AG09309 (cell line): ENCODE results near the gene KCNIP1.

Experiments used
- DNase-seq: peaks from one replicate; pipeline ENCODE4 v3.0.0-alpha.2; 2010; ENCODE audit warnings: low read depth
- H3K4me3 ChIP-seq: 2 replicates; pipeline ENCODE4 v1.5.1; 2011; ENCODE audit warnings: mild to moderate bottlenecking, low read depth, low read length, moderate library complexity; ENCODE audit not compliant: control insufficient read depth
- TF ChIP-seq, protein P1 (sequence below): IDR thresholded peaks from 2 replicates; pipeline ENCODE4 v1.5.1; 2011; ENCODE audit warnings: mild to moderate bottlenecking, low read depth, low read length, inconsistent platforms; ENCODE audit not compliant: insufficient read depth, control insufficient read depth; ENCODE audit errors: missing control alignments

Gene KCNIP1

DNA sequence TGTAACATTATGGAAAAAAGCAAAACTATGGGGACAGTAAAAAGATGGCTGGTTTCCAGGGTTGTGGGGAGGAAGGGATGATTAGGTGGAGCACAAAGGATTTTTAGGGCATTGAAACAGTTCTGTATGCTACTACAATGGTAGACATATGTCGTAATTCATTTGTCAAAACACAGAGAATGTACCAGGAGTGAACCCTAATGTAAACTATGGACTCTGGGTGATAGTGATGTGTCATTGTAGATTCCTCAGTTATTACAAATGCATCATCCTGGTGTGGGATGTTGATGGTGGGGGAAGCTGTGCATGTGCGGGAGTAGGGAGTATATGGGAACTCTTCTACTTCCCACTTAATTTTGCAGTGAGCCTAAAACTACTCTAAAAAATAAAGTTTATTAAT is 144.7 kb downstream of the KCNIP1 start:
- TF ChIP-seq, protein P1, sequence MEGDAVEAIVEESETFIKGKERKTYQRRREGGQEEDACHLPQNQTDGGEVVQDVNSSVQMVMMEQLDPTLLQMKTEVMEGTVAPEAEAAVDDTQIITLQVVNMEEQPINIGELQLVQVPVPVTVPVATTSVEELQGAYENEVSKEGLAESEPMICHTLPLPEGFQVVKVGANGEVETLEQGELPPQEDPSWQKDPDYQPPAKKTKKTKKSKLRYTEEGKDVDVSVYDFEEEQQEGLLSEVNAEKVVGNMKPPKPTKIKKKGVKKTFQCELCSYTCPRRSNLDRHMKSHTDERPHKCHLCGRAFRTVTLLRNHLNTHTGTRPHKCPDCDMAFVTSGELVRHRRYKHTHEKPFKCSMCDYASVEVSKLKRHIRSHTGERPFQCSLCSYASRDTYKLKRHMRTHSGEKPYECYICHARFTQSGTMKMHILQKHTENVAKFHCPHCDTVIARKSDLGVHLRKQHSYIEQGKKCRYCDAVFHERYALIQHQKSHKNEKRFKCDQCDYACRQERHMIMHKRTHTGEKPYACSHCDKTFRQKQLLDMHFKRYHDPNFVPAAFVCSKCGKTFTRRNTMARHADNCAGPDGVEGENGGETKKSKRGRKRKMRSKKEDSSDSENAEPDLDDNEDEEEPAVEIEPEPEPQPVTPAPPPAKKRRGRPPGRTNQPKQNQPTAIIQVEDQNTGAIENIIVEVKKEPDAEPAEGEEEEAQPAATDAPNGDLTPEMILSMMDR, result no peak
- no peak for DNase-seq
- H3K4me3 ChIP-seq, result no peak overlapping the region

DNA sequence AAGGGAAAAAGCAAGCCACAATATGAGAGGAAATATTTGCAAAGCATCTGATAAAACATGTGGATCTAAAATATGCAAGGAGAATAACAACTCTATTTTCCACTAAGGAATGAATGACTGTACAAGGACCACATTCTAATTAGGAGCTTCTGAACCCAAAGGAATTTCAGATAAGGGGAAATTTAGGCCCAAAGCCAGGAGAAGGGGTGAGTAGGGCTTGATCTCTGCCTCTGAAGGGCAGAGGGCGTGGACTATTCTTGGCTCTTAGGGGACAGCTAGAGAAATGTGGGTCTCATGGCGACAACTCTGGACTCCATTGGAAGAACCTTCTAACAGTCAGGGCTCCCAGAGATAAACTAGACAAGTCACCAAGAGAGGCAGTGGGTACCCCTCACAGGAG is 147.0 kb downstream of the KCNIP1 start:
- H3K4me3 ChIP-seq, result no peak overlapping the region
- no peak for DNase-seq
- TF ChIP-seq, protein P1, result no peak

DNA sequence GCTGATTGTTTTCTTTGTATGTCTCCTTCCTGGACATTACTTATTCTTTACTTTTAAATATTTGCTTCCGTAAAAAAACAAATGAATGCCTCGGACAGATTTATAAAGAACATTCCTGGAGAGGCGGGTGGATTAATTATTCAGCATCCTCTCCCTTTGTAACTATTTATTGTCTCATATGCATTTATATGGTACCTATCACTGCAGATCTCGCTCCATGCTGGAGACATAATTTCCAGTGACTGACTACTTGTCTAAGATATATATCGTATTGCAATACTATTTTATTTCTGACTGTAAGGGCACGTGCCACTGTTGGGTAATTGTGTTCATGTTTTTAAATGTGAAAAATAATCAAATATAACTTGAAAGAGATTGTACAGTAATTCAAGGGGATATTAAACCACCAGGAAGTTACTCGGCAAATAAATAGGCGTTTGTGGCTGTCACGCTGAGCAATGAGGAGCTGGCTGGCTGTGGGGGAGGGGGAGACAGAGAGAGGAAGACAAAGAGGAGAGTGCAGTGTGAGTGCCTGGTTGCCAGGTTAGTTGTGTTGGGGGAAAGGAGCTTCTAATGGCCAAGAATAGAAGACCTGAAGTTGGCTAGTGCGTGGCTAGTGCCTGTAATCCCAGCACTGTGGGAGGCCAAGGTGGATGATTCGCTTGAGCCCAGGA is 147.9 kb downstream of the KCNIP1 start:
- TF ChIP-seq, protein P1, result no peak
- H3K4me3 ChIP-seq, result no peak overlapping the region
- DNase-seq, result no peak

DNA sequence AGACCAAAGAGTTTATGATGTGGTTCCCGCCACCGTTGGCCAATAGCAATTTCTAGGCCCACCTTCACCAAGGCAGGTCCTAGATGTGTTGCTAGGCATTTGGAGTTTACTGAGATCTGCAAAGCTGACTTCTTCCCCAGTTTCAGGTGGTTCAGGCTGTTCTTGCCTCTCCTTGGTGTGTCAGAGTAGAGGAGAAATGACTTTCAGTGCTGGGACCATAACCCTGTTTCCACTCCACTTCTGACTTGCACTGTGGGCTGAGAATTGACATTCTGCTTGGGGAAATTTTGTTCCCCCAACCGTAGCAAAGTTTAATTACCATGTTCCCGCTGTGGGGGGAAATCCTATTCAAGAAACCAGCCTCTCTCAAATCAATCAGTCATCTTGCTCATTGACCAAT is 151.7 kb downstream of the KCNIP1 start:
- H3K4me3 ChIP-seq, result no peak overlapping the region
- TF ChIP-seq, protein P1, result no peak
- no peak for DNase-seq

DNA sequence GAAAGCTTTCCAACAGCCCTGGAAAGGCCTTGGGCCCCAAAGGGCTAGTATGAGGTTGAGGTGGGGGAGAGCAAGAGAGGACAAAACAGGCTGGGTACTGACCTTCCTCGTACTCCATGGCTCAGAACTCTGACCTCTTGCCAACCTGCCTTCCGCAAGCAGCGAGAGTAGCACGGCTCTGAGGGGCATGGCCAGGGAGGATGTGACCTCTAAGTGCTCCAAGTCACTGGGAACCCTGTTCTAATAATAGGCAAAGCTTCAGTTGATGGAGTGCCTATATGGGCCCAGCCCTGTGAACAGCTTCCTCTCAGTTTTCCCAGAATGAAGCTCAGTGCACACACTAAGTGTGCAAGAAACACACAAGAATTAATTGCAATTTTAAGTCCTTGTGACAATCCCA is 152.1 kb downstream of the KCNIP1 start:
- DNase-seq, result no peak
- H3K4me3 ChIP-seq, result no peak overlapping the region
- TF ChIP-seq, protein P1, result no peak

DNA sequence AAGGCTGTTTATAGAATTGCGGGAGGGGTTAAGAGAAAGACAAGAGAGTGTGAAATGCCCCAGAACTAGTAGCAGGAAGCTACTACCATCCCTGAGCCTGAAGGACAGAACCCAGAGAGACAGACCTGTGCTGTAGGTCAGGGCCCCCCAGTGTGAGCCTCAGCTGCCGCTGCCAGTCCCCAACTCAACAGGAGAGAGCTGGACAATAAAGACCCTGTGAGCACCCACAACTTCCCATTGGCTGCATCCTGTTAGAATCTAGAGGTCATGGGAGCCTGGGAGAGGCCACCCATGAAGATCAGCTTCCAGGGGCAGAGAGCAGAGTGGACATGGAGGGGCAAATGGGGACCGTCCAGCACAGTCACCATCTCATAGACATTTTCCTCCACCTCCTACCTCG is 152.5 kb downstream of the KCNIP1 start:
- DNase-seq, result no peak
- TF ChIP-seq, protein P1, result no peak
- H3K4me3 ChIP-seq, result no peak overlapping the region
